DOHH2 (cell line): Measurements from ENCODE around the gene STARD3.

Source experiments
- H3F3A ChIP-seq: fragments of 200-600 bp; sonication (generic), shearing (Covaris generic); 2 replicates; pipeline ENCODE4 v1.6.0; 2016; ENCODE audit warnings: antibody characterized with exemption, mild to moderate bottlenecking; ENCODE audit not compliant: control insufficient read depth, insufficient read depth
- H3K27ac ChIP-seq: fragments of 200-600 bp; sonication (generic); 2 replicates; pipeline ENCODE4 v1.5.1; 2014; ENCODE audit warnings: low read depth, mild to moderate bottlenecking, low read length, moderate library complexity
- H3K27me3 ChIP-seq: fragments of 200-600 bp; sonication (generic); 2 replicates; pipeline ENCODE4 v1.6.1; 2014; ENCODE audit warnings: mild to moderate bottlenecking, low read length, mixed read lengths; ENCODE audit not compliant: control insufficient read depth
- H3K36me3 ChIP-seq: fragments of 200-600 bp; sonication (generic); 2 replicates; pipeline ENCODE4 v1.6.1; 2014; ENCODE audit warnings: mild to moderate bottlenecking, low read length, moderate library complexity, mixed read lengths; ENCODE audit not compliant: control insufficient read depth
- H3K4me1 ChIP-seq: fragments of 200-600 bp; sonication (generic); 2 replicates; pipeline ENCODE4 v1.6.1; 2014; ENCODE audit warnings: mild to moderate bottlenecking, low read length, mixed read lengths; ENCODE audit not compliant: control insufficient read depth
- H3K4me2 ChIP-seq: fragments of 200-600 bp; sonication (generic); 2 replicates; pipeline ENCODE4 v1.6.0; 2014; ENCODE audit warnings: mild to moderate bottlenecking, low read length, moderate library complexity
- H3K4me3 ChIP-seq: fragments of 200-600 bp; sonication (generic); 2 replicates; pipeline ENCODE4 v1.5.1; 2014; ENCODE audit warnings: mild to moderate bottlenecking, low read length, mixed read lengths
- H3K79me2 ChIP-seq: fragments of 200-600 bp; sonication (generic); 2 replicates; pipeline ENCODE4 v1.6.1; 2014; ENCODE audit warnings: mild to moderate bottlenecking, low read length, mixed read lengths; ENCODE audit not compliant: control insufficient read depth
- H3K9me2 ChIP-seq: fragments of 200-600 bp; sonication (generic); replicated peaks from 2 replicates; pipeline ENCODE4 v1.6.1; 2014; ENCODE audit warnings: mild to moderate bottlenecking, low read length, mixed read lengths; ENCODE audit not compliant: control insufficient read depth
- H3K9me3 ChIP-seq: fragments of 200-600 bp; sonication (generic); 2 replicates; pipeline ENCODE4 v1.6.1; 2014; ENCODE audit warnings: antibody characterized with exemption, low read length, mixed read lengths; ENCODE audit not compliant: control insufficient read depth, insufficient read depth
- H4K20me1 ChIP-seq: fragments of 200-600 bp; sonication (generic); 2 replicates; pipeline ENCODE4 v1.6.0; 2014; ENCODE audit warnings: low read depth, mild to moderate bottlenecking, antibody characterized with exemption, low read length, moderate library complexity; ENCODE audit not compliant: control insufficient read depth, insufficient read depth
- CTCF ChIP-seq: fragments of 200-600 bp; sonication (generic); IDR thresholded peaks from one replicate; pipeline ENCODE4 v1.5.1; 2014; ENCODE audit warnings: antibody characterized with exemption, mild to moderate bottlenecking, low read depth, low read length; ENCODE audit not compliant: poor library complexity, severe bottlenecking
- EZH2phosphoT487 ChIP-seq: fragments of 200-600 bp; sonication (generic); IDR thresholded peaks from 2 replicates; pipeline ENCODE4 v1.6.1; 2017; ENCODE audit warnings: borderline replicate concordance, mild to moderate bottlenecking, antibody characterized with exemption, low read length, moderate library complexity, mixed read lengths

Gene STARD3

GRCh38 chr17:39655105-39655504 lies 18.2 kb downstream of the STARD3 start:
- no peaks in the 10 kb centered on the region for H3K9me2 ChIP-seq
- peaks cover 18% of the 10 kb centered on the region for H3K4me1 ChIP-seq
- no peak for TF ChIP-seq EZH2phosphoT487
- no peak for TF ChIP-seq CTCF
- no peak overlapping the region for H3K4me3 ChIP-seq
- no peaks in the 10 kb centered on the region for H3K27me3 ChIP-seq
- H3K36me3 ChIP-seq: peaks cover 16% of the 10 kb centered on the region
- H3K9me3 ChIP-seq: no peaks in the 10 kb centered on the region
- no peaks in the 10 kb centered on the region; the same call in 1 of the 2 replicates for H3F3A ChIP-seq
- no peak overlapping the region for H3K4me2 ChIP-seq
- H4K20me1 ChIP-seq: no peaks in the 10 kb centered on the region
- H3K27ac ChIP-seq: no peak overlapping the region
- peaks cover 5% of the 10 kb centered on the region; the same call in 1 of the 2 replicates for H3K79me2 ChIP-seq

- Histone ChIP-seq H4K20me1 (no peaks in the 10 kb centered on the region), H3K79me2 (0 out of 2 replicates have a peak, but pooled peaks cover 2% of the 10 kb centered on the region), H3K27ac (no peak overlapping the region), H3K4me1 (peaks cover 18% of the 10 kb centered on the region), H3K36me3 (peaks cover 38% of the 10 kb centered on the region), H3K9me3 (no peaks in the 10 kb centered on the region), H3K27me3 (no peaks in the 10 kb centered on the region), H3K4me2 (no peak overlapping the region), H3K4me3 (no peak overlapping the region), H3K9me2 (no peaks in the 10 kb centered on the region), H3F3A (no peaks in the 10 kb centered on the region; the same call in 1 of the 2 replicates)
- TF ChIP-seq EZH2phosphoT487 (no peak), CTCF (no peak)
Measured at GRCh38 chr17:39658346-39658745, 21.4 kb downstream of the STARD3 start.

- peaks cover 38% of the 10 kb centered on the region for H3K36me3 ChIP-seq
- no peaks in the 10 kb centered on the region; the same call in 1 of the 2 replicates for H3F3A ChIP-seq
- TF ChIP-seq CTCF (no peak), EZH2phosphoT487 (no peak)
- H3K27me3 ChIP-seq: no peaks in the 10 kb centered on the region
- no peaks in the 10 kb centered on the region for H3K9me2 ChIP-seq
- no peak overlapping the region for H3K27ac ChIP-seq
- peaks cover 18% of the 10 kb centered on the region for H3K4me1 ChIP-seq
- peak overlapping the region; percentile 28 for H3K4me2 ChIP-seq
- H3K79me2 ChIP-seq: no peaks in the 10 kb centered on the region
- H3K4me3 ChIP-seq: no peak overlapping the region
- no peaks in the 10 kb centered on the region for H3K9me3 ChIP-seq
- H4K20me1 ChIP-seq: no peaks in the 10 kb centered on the region
Measured at GRCh38 chr17:39658760-39659159, 21.8 kb downstream of the STARD3 start.
